ENCODE data around the gene MATCAP1. TPM values are rescaled to one million over a fixed set of nuclear protein-coding genes. Genes with fewer than 3 reads are reported as not detected.

MATCAP1 gene
- total RNA-seq, 4 donors from 2014 or later: 10.1 to 36.9 (median 12.5) TPM

GRCh38 chr16:67156143-67156844 is 27.5 kb downstream of the MATCAP1 start:
- no peak for TF ChIP-seq CTCF (IDR thresholded peaks at IDR 0.05; ENCODE audit: low read depth)

- no peak for TF ChIP-seq CTCF (IDR thresholded peaks at IDR 0.05; ENCODE audit: low read depth)
Measured at GRCh38 chr16:67155295-67156142, 28.2 kb downstream of the MATCAP1 start.

GRCh38 chr16:67154578-67155294 is 29.0 kb downstream of the MATCAP1 start:
- no peak for TF ChIP-seq CTCF (IDR thresholded peaks at IDR 0.05; ENCODE audit: low read depth)

- TF ChIP-seq CTCF (IDR thresholded peaks at IDR 0.05; ENCODE audit: low read depth): no peak
Measured at GRCh38 chr16:67151431-67152097, 32.2 kb downstream of the MATCAP1 start.

- TF ChIP-seq CTCF (IDR thresholded peaks at IDR 0.05; ENCODE audit: low read depth): no peak
Measured at GRCh38 chr16:67150833-67151396, 32.8 kb downstream of the MATCAP1 start, which contains the start of gene B3GNT9. B3GNT9 (minus strand) TSS chr16:67150998; CDS start chr16:67150485, 513 bp downstream.

GRCh38 chr16:67150047-67150832 is 33.5 kb downstream of the MATCAP1 start:
- TF ChIP-seq CTCF (IDR thresholded peaks at IDR 0.05; ENCODE audit: low read depth): no peak

All from subcutaneous adipose tissue (tissue), 4 donors.